Keratinocyte (primary cell): ENCODE measurements around the gene SEPTIN5. TPM values are rescaled to one million over a fixed set of nuclear protein-coding genes. Genes with fewer than 3 reads are reported as not detected.

Experiments used
- DNase-seq: peaks from one replicate; pipeline ENCODE4 v3.0.0-alpha.2; 2011; ENCODE audit warnings: low read depth, missing footprints, low spot score
- FAIRE-seq: peaks from 2 replicates; lab custom pipeline; 2011; peaks lifted over from hg19 to GRCh38; lab: Jason Lieb, UNC
- H2AFZ ChIP-seq: 2 replicates; pipeline ENCODE4 v1.6.0; 2012; ENCODE audit warnings: low read length, control low read depth, inconsistent platforms; ENCODE audit not compliant: control insufficient read depth
- H3K27ac ChIP-seq: 2 replicates; pipeline ENCODE4 v1.5.1; 2011; ENCODE audit warnings: low read length; ENCODE audit not compliant: control insufficient read depth, insufficient read depth
- H3K27me3 ChIP-seq: 3 replicates; pipeline ENCODE4 v1.6.0; 2011; ENCODE audit warnings: low read length; ENCODE audit not compliant: control insufficient read depth, insufficient read depth; ENCODE audit errors: extremely low read depth
- H3K36me3 ChIP-seq, 2 experiments: 2 replicates in 1 of 2; 3 replicates in 1 of 2; pipeline ENCODE4 v1.5.1; 2011; ENCODE audit warnings: low read length in 2 of 2, mild to moderate bottlenecking in 1 of 2; ENCODE audit not compliant: control insufficient read depth in 2 of 2, insufficient read depth in 2 of 2; ENCODE audit errors: extremely low read depth in 1 of 2
- H3K4me1 ChIP-seq: 3 replicates; pipeline ENCODE4 v1.5.1; 2011; ENCODE audit warnings: low read length; ENCODE audit not compliant: control insufficient read depth, insufficient read depth; ENCODE audit errors: extremely low read depth
- H3K4me2 ChIP-seq: 3 replicates; pipeline ENCODE4 v1.6.0; 2011; ENCODE audit warnings: low read depth, low read length; ENCODE audit not compliant: control insufficient read depth, insufficient read depth; ENCODE audit errors: extremely low read depth
- H3K4me3 ChIP-seq, 3 experiments: fragments of 200-600 bp in 1 of 3; sonication (generic) in 1 of 3; 2 replicates in 2 of 3; 3 replicates in 1 of 3; pipeline ENCODE4 v1.5.1; 2011 to 2016; ENCODE audit warnings: low read length in 3 of 3, mild to moderate bottlenecking in 3 of 3, control low read depth in 2 of 3, inconsistent platforms in 1 of 3, low read depth in 1 of 3, mixed read lengths in 1 of 3, mixed run types in 1 of 3, moderate library complexity in 1 of 3; ENCODE audit not compliant: control insufficient read depth in 2 of 3, insufficient read depth in 2 of 3; ENCODE audit errors: extremely low read depth in 1 of 3
- H3K79me2 ChIP-seq: 2 replicates; pipeline ENCODE4 v1.6.0; 2012; ENCODE audit warnings: low read length; ENCODE audit not compliant: control insufficient read depth, insufficient read depth
- H3K9ac ChIP-seq: 3 replicates; pipeline ENCODE4 v1.6.0; 2011; ENCODE audit warnings: low read length; ENCODE audit not compliant: control insufficient read depth, insufficient read depth; ENCODE audit errors: extremely low read depth
- H3K9me1 ChIP-seq: 3 replicates; pipeline ENCODE4 v1.6.0; 2011; ENCODE audit warnings: low read length; ENCODE audit not compliant: control insufficient read depth, insufficient read depth; ENCODE audit errors: extremely low read depth
- H3K9me3 ChIP-seq: 2 replicates; pipeline ENCODE4 v1.5.1; 2012; ENCODE audit warnings: low read depth, low read length; ENCODE audit not compliant: control insufficient read depth
- H4K20me1 ChIP-seq: 3 replicates; pipeline ENCODE4 v1.6.0; 2011; ENCODE audit warnings: low read length; ENCODE audit not compliant: control insufficient read depth, insufficient read depth; ENCODE audit errors: extremely low read depth
- CTCF ChIP-seq, 3 experiments: IDR thresholded peaks in 1 of 3; conservative IDR thresholded peaks in 1 of 3; optimal IDR thresholded peaks in 1 of 3; 2 replicates in 2 of 3; 3 replicates in 1 of 3; pipeline versions ENCODE3 to v1.5.1; 2011; ENCODE audit warnings: low read length in 3 of 3, mild to moderate bottlenecking in 3 of 3, moderate library complexity in 2 of 3, control low read depth in 1 of 3, inconsistent platforms in 1 of 3; ENCODE audit not compliant: insufficient read depth in 2 of 3; ENCODE audit errors: extremely low read depth in 1 of 3
- EZH2 ChIP-seq: IDR thresholded peaks from one replicate; pipeline ENCODE4 v1.6.1; 2012; ENCODE audit warnings: inconsistent platforms, mild to moderate bottlenecking, low read length, moderate library complexity
- dilution Hi-C: fragments of 300-500 bp; cut with MboI; formaldehyde crosslinking; loops from one replicate; pipeline ENCODE4 v1.7.0; 2020; ENCODE audit warnings: low sequenced_read_pairs; ENCODE audit not compliant: extremely low pct_ligation_motif_present
- polyA plus RNA-seq, 5 experiments: library from polyadenylated mRNA; depleted of rRNA in 3 of 5; stranded (reverse) in 3 of 5; stranded (forward) in 1 of 5; unstranded in 1 of 5; fragments of >200 nt; gene quantifications; 1 replicate in 1 of 5; 2 replicates in 3 of 5; 3 replicates in 1 of 5; pipeline versions ENCODE4 v1.2.1 to v1.2.3, GENCODE V29; 2011 to 2012; ENCODE audit warnings: missing spikeins in 2 of 5, low read depth in 1 of 5, low replicate concordance in 1 of 5

The SEPTIN5 gene
- polyA plus RNA-seq, 1 donor (not counting 4 experiments of a cell fraction or from before 2014, with no cell fraction given) = 2.2 TPM

- H3K79me2 ChIP-seq = no peaks in the 10 kb centered on the region
- H3K9me1 ChIP-seq = no peaks in the 10 kb centered on the region
- no peak for FAIRE-seq
- H3K27me3 ChIP-seq = peaks cover 33% of the 10 kb centered on the region
- no peaks in the 10 kb centered on the region for H4K20me1 ChIP-seq
- dilution Hi-C loops = no loop called here
- peaks cover 9% of the 10 kb centered on the region for H3K4me1 ChIP-seq
- H3K36me3 ChIP-seq = no peaks in the 10 kb centered on the region
- no peaks in the 10 kb centered on the region for H3K9me3 ChIP-seq
- H3K27ac ChIP-seq = no peak overlapping the region
- peak overlapping the region; percentile 29 for H3K9ac ChIP-seq
- TF ChIP-seq EZH2 (no peak), CTCF (optimal IDR thresholded peaks at IDR 0.05 in 1 of 3, IDR thresholded peaks at IDR 0.05 in 1 of 3, conservative IDR thresholded peaks at IDR 0.05 in 1 of 3; ENCODE audit: extremely low read depth in 1 of 3, insufficient read depth in 2 of 3, low read length in 3 of 3) (no peak)
- peak overlapping the region; percentile 92 for H2AFZ ChIP-seq
- H3K4me2 ChIP-seq = peak overlapping the region; percentile 84
- H3K4me3 ChIP-seq = peak overlapping the region in 2 of 3 experiments; percentile 48 to 61
- DNase-seq = no peak
These were observed 23.1 kb upstream of the SEPTIN5 start for GRCh38 chr22:19691007-19691720.

- peak overlapping the region; percentile 29 for H3K9ac ChIP-seq
- FAIRE-seq (peak; percentile 77), DNase-seq (peak; percentile 30)
- H3K4me3 ChIP-seq = peak overlapping the region in 2 of 3 experiments; percentile 48 to 61
- no peaks in the 10 kb centered on the region for H3K9me1 ChIP-seq
- H3K4me2 ChIP-seq = peak overlapping the region; percentile 84
- H2AFZ ChIP-seq = peak overlapping the region; percentile 92
- H4K20me1 ChIP-seq = no peaks in the 10 kb centered on the region
- dilution Hi-C loops = no loop called here
- TF ChIP-seq EZH2 (no peak), CTCF (optimal IDR thresholded peaks at IDR 0.05 in 1 of 3, IDR thresholded peaks at IDR 0.05 in 1 of 3, conservative IDR thresholded peaks at IDR 0.05 in 1 of 3; ENCODE audit: extremely low read depth in 1 of 3, insufficient read depth in 2 of 3, low read length in 3 of 3) (no peak)
- H3K79me2 ChIP-seq = no peaks in the 10 kb centered on the region
- peaks cover 9% of the 10 kb centered on the region for H3K4me1 ChIP-seq
- no peak overlapping the region for H3K27ac ChIP-seq
- no peaks in the 10 kb centered on the region for H3K9me3 ChIP-seq
- no peaks in the 10 kb centered on the region for H3K36me3 ChIP-seq
- peaks cover 26% of the 10 kb centered on the region for H3K27me3 ChIP-seq
These were observed 22.5 kb upstream of the SEPTIN5 start for GRCh38 chr22:19691721-19692341.
